Measurements from ENCODE around the gene KCNJ3. TPM values are rescaled to one million over a fixed set of nuclear protein-coding genes. Genes with fewer than 3 reads are reported as not detected.

Gene KCNJ3
- total RNA-seq, 1 experiment from 2014 or later: 0.11 TPM

DNA sequence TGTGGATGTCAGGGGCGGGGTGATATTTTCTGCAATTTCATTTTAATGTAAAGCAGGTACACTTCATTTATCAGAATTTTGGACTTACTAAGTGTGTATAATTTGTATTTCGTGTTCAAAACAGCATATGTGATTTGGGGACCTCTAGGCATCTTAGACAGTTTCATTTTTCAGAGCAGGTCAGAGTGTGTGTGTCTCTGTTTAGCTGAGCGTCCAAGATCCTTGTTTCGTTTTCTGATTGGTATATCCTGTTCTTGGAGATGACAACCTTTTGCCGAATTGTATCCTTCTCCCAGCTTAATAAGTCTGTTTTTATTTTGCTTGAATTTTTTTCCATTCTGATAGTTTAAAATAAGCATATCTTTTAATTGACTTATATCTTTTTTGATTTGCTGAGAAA, 128.3 kb downstream of the KCNJ3 start:
- no peak overlapping the region for H3K14ac ChIP-seq (ENCODE audit: insufficient read depth, low read length)
- H3K23ac ChIP-seq (ENCODE audit: insufficient read length, low read depth, low read length): no peak overlapping the region
- no peak overlapping the region for H3K9ac ChIP-seq (ENCODE audit: extremely low read depth, insufficient read length, low read length)
- no peak overlapping the region for H2AK5ac ChIP-seq (ENCODE audit: insufficient read length, low read length)
- H4K20me1 ChIP-seq (ENCODE audit: control insufficient read depth, insufficient read depth, insufficient read length): no peaks in the 10 kb centered on the region
- no peak overlapping the region for H3K4me3 Mint-ChIP-seq
- no peaks in the 10 kb centered on the region for H3K79me1 ChIP-seq (ENCODE audit: insufficient read depth, low read depth, low read length, poor library complexity, severe bottlenecking)
- H3K27me3 ChIP-seq (ENCODE audit: insufficient read depth, low read length): no peaks in the 10 kb centered on the region
- no peak overlapping the region for H3K4ac ChIP-seq (ENCODE audit: low read depth, low read length)
- H3K4me2 ChIP-seq (ENCODE audit: insufficient read depth, insufficient read length, low read length): no peak overlapping the region
- no peak overlapping the region for H2BK20ac ChIP-seq (ENCODE audit: low read depth, low read length, poor library complexity, severe bottlenecking)
- no peaks in the 10 kb centered on the region for H3K9me3 Mint-ChIP-seq
- no CpG with 5 or more reads among the region's 5 CpGs for WGBS (ENCODE audit: extremely low coverage, insufficient read length, low lambda C conversion rate)
- H3K27me3 Mint-ChIP-seq (ENCODE audit: low read depth): no peaks in the 10 kb centered on the region
- H3T11ph ChIP-seq (ENCODE audit: low read length): no peak overlapping the region
- H3K27ac Mint-ChIP-seq: no peak overlapping the region
- H2AFZ ChIP-seq (ENCODE audit: low read length): no peak overlapping the region
- no peak overlapping the region for H4K8ac ChIP-seq (replicated peaks; ENCODE audit: insufficient read length, low read depth, low read length)
- H2BK5ac ChIP-seq (ENCODE audit: insufficient read length, low read length): no peak overlapping the region
- no peaks in the 10 kb centered on the region for H3K23me2 ChIP-seq (ENCODE audit: insufficient read length, low read depth, low read length, poor library complexity, severe bottlenecking)
- no peak overlapping the region for H3K27ac ChIP-seq (ENCODE audit: insufficient read length, low read depth, low read length)
- no peak for TF ChIP-seq CTCF (conservative IDR thresholded peaks at IDR 0.05)
- H2BK15ac ChIP-seq (ENCODE audit: low read depth, low read length): no peak overlapping the region
- DNase-seq: no peak
- no peaks in the 10 kb centered on the region for H3K79me2 ChIP-seq (ENCODE audit: insufficient read depth, low read length)
- no peak overlapping the region for H4K91ac ChIP-seq (ENCODE audit: insufficient read length, low read depth, low read length)
- H3K56ac ChIP-seq (ENCODE audit: insufficient read length, low read depth, low read length): no peak overlapping the region
- H3K36me3 Mint-ChIP-seq (ENCODE audit: insufficient read depth in 1 of 3, low read depth in 3 of 3): no peaks in the 10 kb centered on the region
- no peaks in the 10 kb centered on the region for H3K9me3 ChIP-seq (ENCODE audit: control insufficient read depth, low read depth, low read length)
- no peak overlapping the region for H4K5ac ChIP-seq (ENCODE audit: insufficient read length, low read depth, low read length)
- no peak overlapping the region for H2BK12ac ChIP-seq (ENCODE audit: insufficient read length, low read depth, low read length)
- no peaks in the 10 kb centered on the region for H3K4me1 ChIP-seq (ENCODE audit: insufficient read depth, low read length)
- no peaks in the 10 kb centered on the region for H3K4me1 Mint-ChIP-seq
- H3K18ac ChIP-seq (ENCODE audit: insufficient read length, low read depth, low read length): no peak overlapping the region
- H2BK120ac ChIP-seq (ENCODE audit: low read depth, low read length, poor library complexity, severe bottlenecking): no peak overlapping the region
